GM10847 (cell line): Measurements from ENCODE around the gene DIPK1B.

Experiments
- POLR2A ChIP-seq: IDR thresholded peaks from 2 replicates; pipeline ENCODE4 v1.6.1; 2011; ENCODE audit not compliant: insufficient read length; ENCODE audit errors: extremely low read depth

The DIPK1B gene

GRCh38 chr9:136765041-136765440 lies 52.7 kb downstream of the DIPK1B start:
- TF ChIP-seq POLR2A: no peak

- TF ChIP-seq POLR2A: no peak
Measured at GRCh38 chr9:136769710-136770191, 57.4 kb downstream of the DIPK1B start.

GRCh38 chr9:136771907-136772415 lies 59.6 kb downstream of the DIPK1B start:
- TF ChIP-seq POLR2A: no peak

DNA sequence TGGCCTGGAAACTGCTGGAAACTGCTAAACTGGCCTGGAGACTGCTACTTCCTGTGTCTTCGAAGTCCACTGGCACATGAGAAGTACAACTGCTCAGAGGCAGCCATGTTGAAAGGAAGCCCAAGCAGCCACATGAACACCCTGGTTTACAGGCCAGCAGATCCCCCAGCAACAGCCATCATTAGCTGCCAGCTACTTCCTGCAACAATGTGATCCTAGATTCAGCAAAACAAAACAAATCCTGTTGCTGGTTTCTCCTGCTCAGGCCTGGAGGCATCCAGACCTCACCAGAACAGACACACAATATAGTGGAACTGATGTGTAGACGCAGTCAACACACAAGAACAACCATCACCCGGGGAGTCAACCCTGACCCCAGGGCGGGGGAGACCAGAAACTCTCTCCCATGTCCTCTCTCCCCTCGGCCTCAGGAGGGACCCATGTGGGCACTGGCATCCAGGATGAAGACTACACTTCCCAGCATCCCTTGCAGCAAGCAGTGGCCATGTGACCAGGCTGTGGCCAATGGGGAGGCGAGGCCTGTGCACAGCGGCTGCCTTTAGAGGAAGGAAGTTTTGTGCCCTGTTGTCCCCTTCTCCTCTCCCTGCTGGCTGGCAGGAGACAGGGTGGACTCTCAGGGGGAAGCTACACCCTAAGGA lies 61.1 kb downstream of the DIPK1B start:
- TF ChIP-seq POLR2A: no peak
